SH-SY5Y (cell line): ENCODE results near the gene BTLA.

Source experiments
- GATA2 ChIP-seq: IDR thresholded peaks from 2 replicates; pipeline ENCODE4 v1.6.1; 2011; ENCODE audit warnings: mild to moderate bottlenecking, low read depth, low read length
- GATA3 ChIP-seq: IDR thresholded peaks from 2 replicates; pipeline ENCODE4 v1.6.1; 2011; ENCODE audit warnings: low read depth, mild to moderate bottlenecking, low read length, moderate library complexity

DNA sequence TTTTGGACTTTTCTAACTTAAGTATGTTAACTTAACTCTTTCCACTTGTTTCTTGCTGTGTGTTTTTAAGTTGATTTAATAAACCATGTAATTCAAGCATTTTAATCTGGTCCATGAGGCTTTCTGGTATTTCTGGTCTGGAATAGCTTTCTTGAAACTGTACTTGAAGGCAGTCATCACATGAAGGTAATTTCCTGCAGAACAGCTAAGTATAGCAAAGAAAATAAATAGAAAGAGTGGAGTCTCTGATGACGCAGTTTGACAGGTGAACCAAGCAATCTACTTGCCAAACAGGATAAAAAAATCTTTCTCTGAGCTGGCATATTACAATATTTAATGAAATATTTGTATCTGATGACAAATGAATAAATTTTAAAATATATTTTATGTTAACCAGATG is 74.9 kb downstream of the BTLA start:
- TF ChIP-seq GATA2: no peak
- no peak for TF ChIP-seq GATA3
